Common myeloid progenitor, CD34-positive (primary cell): ENCODE measurements around the gene GAS6.
"Not testable (repeated sequence)": the region's sequence is repeated elsewhere in the genome, so short reads cannot be mapped to it uniquely, and the experiment has no call there.

ENCODE experiments used
- CTCF ChIA-PET: fragments of 350-600 bp; sonication (Branson Sonifier 250); formaldehyde crosslinking; loops from one replicate; lab custom pipeline; 2021; ENCODE audit warnings: antibody characterized with exemption; lab: Charles Lee
- POLR2A ChIA-PET: fragments of 350-600 bp; sonication (Branson Sonifier 250); formaldehyde crosslinking; loops from one replicate; lab custom pipeline; 2021; ENCODE audit warnings: antibody characterized with exemption; lab: Charles Lee
- DNase-seq, 3 donors: peaks; one replicate each; pipeline versions ENCODE4 v3.0.0 to v3.0.0-alpha.2; 2013
- H3K27ac ChIP-seq, 2 experiments: 1 replicate in 1 of 2; 2 replicates in 1 of 2; pipeline ENCODE4 v1.7.0; 2013; ENCODE audit warnings: inconsistent platforms in 2 of 2, low read length in 2 of 2, mild to moderate bottlenecking in 2 of 2, low read depth in 1 of 2, moderate library complexity in 1 of 2; ENCODE audit not compliant: severe bottlenecking in 2 of 2, insufficient read depth in 1 of 2, poor library complexity in 1 of 2
- H3K27me3 ChIP-seq, 5 experiments: replicated peaks in 2 of 5; 1 replicate in 3 of 5; 2 replicates in 2 of 5; pipeline versions ENCODE4 v1.6.1 to v1.7.0; 2013; ENCODE audit warnings: low read length in 4 of 5, mild to moderate bottlenecking in 2 of 5, moderate library complexity in 2 of 5, inconsistent platforms in 1 of 5; ENCODE audit not compliant: insufficient read depth in 5 of 5, control insufficient read depth in 4 of 5
- H3K36me3 ChIP-seq, 4 experiments: 1 replicate in 2 of 4; 2 replicates in 2 of 4; pipeline versions ENCODE4 v1.6.1 to v1.7.0; 2013; ENCODE audit warnings: low read length in 3 of 4, control low read depth in 1 of 4, mild to moderate bottlenecking in 1 of 4; ENCODE audit not compliant: control insufficient read depth in 4 of 4, insufficient read depth in 4 of 4
- H3K4me1 ChIP-seq, 4 experiments: 1 replicate in 3 of 4; 2 replicates in 1 of 4; pipeline versions ENCODE4 v1.6.1 to v1.7.1; 2013; ENCODE audit warnings: low read length in 3 of 4, mild to moderate bottlenecking in 3 of 4, control low read depth in 1 of 4, inconsistent platforms in 1 of 4, moderate library complexity in 1 of 4; ENCODE audit not compliant: control insufficient read depth in 4 of 4, insufficient read depth in 4 of 4; ENCODE audit errors: control extremely low read depth in 1 of 4
- H3K4me3 ChIP-seq, 7 experiments: 1 replicate in 4 of 7; 2 replicates in 3 of 7; pipeline versions ENCODE4 v1.5.1 to v1.7.0; 2013; ENCODE audit warnings: mild to moderate bottlenecking in 7 of 7, low read length in 6 of 7, moderate library complexity in 6 of 7, inconsistent platforms in 2 of 7, low read depth in 2 of 7, control low read depth in 1 of 7; ENCODE audit not compliant: insufficient read depth in 4 of 7, control insufficient read depth in 1 of 7; ENCODE audit errors: extremely low read depth in 1 of 7
- H3K9me3 ChIP-seq, 5 experiments: 1 replicate in 4 of 5; 2 replicates in 1 of 5; pipeline versions ENCODE4 v1.6.1 to v1.7.1; 2013; ENCODE audit warnings: low read length in 4 of 5, mild to moderate bottlenecking in 2 of 5, inconsistent platforms in 1 of 5, low read depth in 1 of 5, moderate library complexity in 1 of 5; ENCODE audit not compliant: control insufficient read depth in 4 of 5, insufficient read depth in 2 of 5; ENCODE audit errors: control extremely low read depth in 1 of 5
- WGBS: methylation state at CpG from one replicate; pipeline ENCODE4 v1.1.5; 2013; ENCODE audit not compliant: insufficient coverage; 5-methylcytosine and 5-hydroxymethylcytosine counted together

GAS6 gene

DNA sequence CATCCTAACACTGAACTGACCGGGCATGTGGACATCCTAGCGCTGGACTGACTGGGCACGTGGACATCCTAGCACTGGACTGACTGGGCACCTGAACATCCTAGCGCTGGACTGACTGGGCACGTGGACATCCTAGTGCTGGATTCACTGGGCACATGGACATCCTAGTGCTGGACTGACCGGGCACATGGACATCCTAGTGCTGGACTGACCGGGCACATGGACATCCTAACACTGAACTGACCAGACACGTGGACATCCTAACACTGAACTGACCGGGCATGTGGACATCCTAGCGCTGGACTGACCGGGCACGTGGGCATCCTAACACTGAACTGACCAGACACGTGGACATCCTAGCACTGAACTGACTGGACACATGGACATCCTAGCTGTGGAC, 73.9 kb downstream of the GAS6 start:
- H3K4me1 ChIP-seq, CTCF ChIA-PET, H3K36me3 ChIP-seq, H3K27ac ChIP-seq, POLR2A ChIA-PET, H3K9me3 ChIP-seq, H3K4me3 ChIP-seq, DNase-seq: not testable (repeated sequence)
- 93% methylated on average over 6 of the region's 13 CpGs for WGBS
- peaks cover 0 to 21% (median 2%) of the 10 kb centered on the region in 5 experiments for H3K27me3 ChIP-seq

- H3K4me3 ChIP-seq, result no peak overlapping the region
- WGBS, result 95% methylated on average over 6 of the region's 6 CpGs
These were observed 74.7 kb downstream of the GAS6 start for GRCh38 chr13:113789167-113789566.

DNA sequence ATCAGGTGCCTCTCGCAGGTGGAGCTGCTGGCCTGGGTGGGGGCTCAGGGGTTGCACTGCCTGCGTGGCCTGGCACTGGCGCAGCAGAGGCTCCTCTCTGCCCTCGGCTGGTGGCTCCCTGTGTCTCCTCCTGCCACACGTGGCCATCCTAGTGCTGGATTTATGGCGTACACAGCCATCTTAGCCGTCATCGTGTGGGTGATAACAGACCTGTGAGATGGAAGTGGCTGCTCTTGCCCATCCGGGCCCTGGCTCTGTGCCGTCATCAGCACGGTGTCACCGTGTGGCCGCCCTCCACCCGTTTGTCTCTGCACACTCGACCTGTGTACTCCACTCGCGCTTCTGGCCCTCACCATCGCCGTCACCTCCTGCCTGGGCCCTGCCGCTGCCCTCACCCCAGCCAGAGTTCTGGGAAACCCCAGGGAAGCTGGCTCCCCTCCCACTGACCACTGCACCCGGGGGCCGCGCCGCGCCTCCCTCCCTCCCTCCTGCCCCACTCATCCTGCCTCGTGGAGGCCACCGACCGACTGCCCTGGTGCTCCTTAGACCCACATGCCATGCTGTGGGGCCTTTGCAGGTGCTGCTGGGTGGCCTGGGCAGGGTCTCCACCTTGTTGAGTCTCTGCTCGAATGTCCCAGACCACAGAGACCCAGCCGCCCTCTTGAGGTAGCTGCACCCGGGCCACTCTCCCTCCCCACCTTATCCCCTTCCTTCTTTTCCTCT, 75.3 kb downstream of the GAS6 start:
- peaks cover 0 to 9% (median 0%) of the 10 kb centered on the region in 5 experiments for H3K9me3 ChIP-seq
- no peak overlapping the region for H3K27ac ChIP-seq
- H3K4me1 ChIP-seq, result no peaks in the 10 kb centered on the region
- no peaks in the 10 kb centered on the region for H3K36me3 ChIP-seq
- no peak overlapping the region for H3K4me3 ChIP-seq
- ChIA-PET CTCF (no interaction called here), POLR2A (no interaction called here)
- WGBS, result 93% methylated on average over 26 of the region's 31 CpGs
- H3K27me3 ChIP-seq, result peaks cover 0 to 18% (median 2%) of the 10 kb centered on the region in 5 experiments
- no peak for DNase-seq

More at GRCh38 chr13:113789167-113789566, 74.7 kb downstream of the GAS6 start:
- ChIA-PET CTCF (no interaction called here), POLR2A (no interaction called here)
- H3K9me3 ChIP-seq, result peaks cover 0 to 9% (median 0%) of the 10 kb centered on the region in 5 experiments
- H3K4me1 ChIP-seq, result no peaks in the 10 kb centered on the region
- peaks cover 0 to 21% (median 2%) of the 10 kb centered on the region in 5 experiments for H3K27me3 ChIP-seq
- DNase-seq, result no peak
- no peak overlapping the region for H3K27ac ChIP-seq
- H3K36me3 ChIP-seq, result no peaks in the 10 kb centered on the region

DNA sequence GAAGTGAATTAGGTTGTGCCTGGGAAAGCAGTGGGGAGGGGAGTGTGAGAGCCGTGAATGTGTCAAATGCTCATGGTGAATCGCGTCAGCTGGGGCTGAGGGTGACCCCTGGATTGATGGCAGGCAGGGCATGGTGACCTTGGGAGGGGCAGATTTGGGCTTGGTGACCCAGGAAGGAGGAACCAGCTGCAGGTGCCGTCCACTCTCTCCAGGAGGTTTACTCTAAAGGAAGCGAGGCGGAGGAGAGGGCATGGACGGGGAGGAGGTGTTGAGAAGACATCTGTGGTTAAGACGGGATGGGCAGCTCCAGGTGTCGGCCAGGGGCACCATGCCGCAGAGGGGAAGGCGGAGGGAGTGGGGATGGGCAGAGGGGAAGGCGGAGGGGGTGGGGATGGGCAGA, 76.2 kb downstream of the GAS6 start:
- no peak overlapping the region for H3K4me3 ChIP-seq
- DNase-seq, result no peak
- WGBS, result 94% methylated on average over 6 of the region's 12 CpGs
- no peaks in the 10 kb centered on the region for H3K4me1 ChIP-seq
- peaks cover 0 to 9% (median 0%) of the 10 kb centered on the region in 5 experiments for H3K9me3 ChIP-seq
- peaks cover 0 to 15% (median 2%) of the 10 kb centered on the region in 5 experiments for H3K27me3 ChIP-seq
- no peak overlapping the region for H3K27ac ChIP-seq
- H3K36me3 ChIP-seq, result no peaks in the 10 kb centered on the region
- ChIA-PET POLR2A (no interaction called here), CTCF (no interaction called here)

DNA sequence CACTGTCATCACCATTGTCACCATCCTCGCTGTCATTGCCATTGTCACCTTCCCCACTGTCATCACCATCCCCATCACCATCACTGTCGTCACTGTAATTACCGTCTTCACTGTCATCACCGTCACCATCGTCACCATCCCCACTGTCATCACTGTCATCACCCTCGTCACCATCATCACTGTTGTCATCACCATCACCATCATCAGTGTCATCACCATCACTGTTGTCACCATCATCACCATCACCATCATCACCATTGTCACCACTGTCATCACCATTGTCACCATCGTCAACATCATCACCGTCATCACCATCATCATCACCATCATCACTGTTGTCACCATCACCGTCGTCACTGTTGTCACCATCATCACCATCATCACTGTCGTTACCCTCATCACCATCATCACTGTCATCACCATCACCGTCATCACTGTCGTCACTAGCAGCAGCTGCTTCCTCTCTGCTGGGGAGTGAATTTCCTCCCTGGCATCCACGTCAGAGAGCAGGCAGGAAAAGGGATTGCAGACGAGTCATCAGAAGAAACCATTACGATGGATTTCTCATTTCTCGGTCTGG, 77.5 kb downstream of the GAS6 start:
- CTCF ChIA-PET, result no interaction called here
- DNase-seq, result peak in 2 of 3 donors; percentile 21 to 23
- WGBS, result 71% methylated on average over 17 of the region's 17 CpGs
- peaks cover 0 to 9% (median 0%) of the 10 kb centered on the region in 5 experiments for H3K9me3 ChIP-seq
- peaks cover 0 to 15% (median 2%) of the 10 kb centered on the region in 5 experiments for H3K27me3 ChIP-seq
- H3K4me3 ChIP-seq, result no peak overlapping the region
- POLR2A ChIA-PET, result no interaction called here
- H3K4me1 ChIP-seq, result no peaks in the 10 kb centered on the region
- H3K27ac ChIP-seq, result no peak overlapping the region
- H3K36me3 ChIP-seq, result no peaks in the 10 kb centered on the region

- H3K36me3 ChIP-seq, result no peaks in the 10 kb centered on the region
- H3K4me3 ChIP-seq, result no peak overlapping the region
- ChIA-PET CTCF (no interaction called here), POLR2A (no interaction called here)
- no peaks in the 10 kb centered on the region for H3K4me1 ChIP-seq
- 91% methylated on average over 19 of the region's 19 CpGs for WGBS
- H3K27ac ChIP-seq, result no peak overlapping the region
- peaks cover 0 to 9% (median 0%) of the 10 kb centered on the region in 5 experiments for H3K9me3 ChIP-seq
- no peak for DNase-seq
- peaks cover 0 to 15% (median 2%) of the 10 kb centered on the region in 5 experiments for H3K27me3 ChIP-seq
These were observed 78.5 kb downstream of the GAS6 start for GRCh38 chr13:113785051-113786010.
